Keratinocyte (primary cell): Measurements from ENCODE around the gene LAT.

Source experiments
- EZH2 ChIP-seq: IDR thresholded peaks from one replicate; pipeline ENCODE4 v1.6.1; 2012; ENCODE audit warnings: inconsistent platforms, mild to moderate bottlenecking, low read length, moderate library complexity
- TF ChIP-seq, protein P1 (sequence below), 3 experiments: IDR thresholded peaks in 1 of 3; conservative IDR thresholded peaks in 1 of 3; optimal IDR thresholded peaks in 1 of 3; 2 replicates in 2 of 3; 3 replicates in 1 of 3; pipeline versions ENCODE3 to v1.5.1; 2011; ENCODE audit warnings: low read length in 3 of 3, mild to moderate bottlenecking in 3 of 3, moderate library complexity in 2 of 3, control low read depth in 1 of 3, inconsistent platforms in 1 of 3; ENCODE audit not compliant: insufficient read depth in 2 of 3; ENCODE audit errors: extremely low read depth in 1 of 3

GRCh38 chr16:28999577-28999976, 14.7 kb downstream of the LAT start:
- no peak for TF ChIP-seq EZH2
- TF ChIP-seq, protein P1, sequence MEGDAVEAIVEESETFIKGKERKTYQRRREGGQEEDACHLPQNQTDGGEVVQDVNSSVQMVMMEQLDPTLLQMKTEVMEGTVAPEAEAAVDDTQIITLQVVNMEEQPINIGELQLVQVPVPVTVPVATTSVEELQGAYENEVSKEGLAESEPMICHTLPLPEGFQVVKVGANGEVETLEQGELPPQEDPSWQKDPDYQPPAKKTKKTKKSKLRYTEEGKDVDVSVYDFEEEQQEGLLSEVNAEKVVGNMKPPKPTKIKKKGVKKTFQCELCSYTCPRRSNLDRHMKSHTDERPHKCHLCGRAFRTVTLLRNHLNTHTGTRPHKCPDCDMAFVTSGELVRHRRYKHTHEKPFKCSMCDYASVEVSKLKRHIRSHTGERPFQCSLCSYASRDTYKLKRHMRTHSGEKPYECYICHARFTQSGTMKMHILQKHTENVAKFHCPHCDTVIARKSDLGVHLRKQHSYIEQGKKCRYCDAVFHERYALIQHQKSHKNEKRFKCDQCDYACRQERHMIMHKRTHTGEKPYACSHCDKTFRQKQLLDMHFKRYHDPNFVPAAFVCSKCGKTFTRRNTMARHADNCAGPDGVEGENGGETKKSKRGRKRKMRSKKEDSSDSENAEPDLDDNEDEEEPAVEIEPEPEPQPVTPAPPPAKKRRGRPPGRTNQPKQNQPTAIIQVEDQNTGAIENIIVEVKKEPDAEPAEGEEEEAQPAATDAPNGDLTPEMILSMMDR (optimal IDR thresholded peaks at IDR 0.05 in 1 of 3, IDR thresholded peaks at IDR 0.05 in 1 of 3, conservative IDR thresholded peaks at IDR 0.05 in 1 of 3; ENCODE audit: extremely low read depth in 1 of 3, insufficient read depth in 2 of 3, low read length in 3 of 3): no peak
